HG03565 (cell line): ENCODE data around the gene PRR14.
A peak's percentile ranks its signal among the peaks of the same experiment; 100 is the strongest.
"Not testable (repeated sequence)": the region's sequence is repeated elsewhere in the genome, so short reads cannot be mapped to it uniquely, and the experiment has no call there.

Source experiments
- ATAC-seq: cut with Tn5 transposase; IDR thresholded peaks from one replicate; pipeline ENCODE4 v1.9.1; 2021; ENCODE audit warnings: mild to moderate bottlenecking, moderate library complexity; ENCODE audit not compliant: unreplicated experiment

PRR14 gene

GRCh38 chr16:30628628-30629540, 21.9 kb upstream of the PRR14 start:
- ATAC-seq: no peak

GRCh38 chr16:30632454-30632853, 18.3 kb upstream of the PRR14 start:
- not testable (repeated sequence) for ATAC-seq

- no peak for ATAC-seq
Measured at GRCh38 chr16:30633526-30633925, 17.2 kb upstream of the PRR14 start.

GRCh38 chr16:30636599-30636998, 14.2 kb upstream of the PRR14 start:
- ATAC-seq: no peak

- ATAC-seq: not testable (repeated sequence)
Measured at GRCh38 chr16:30637139-30637538, 13.6 kb upstream of the PRR14 start.

GRCh38 chr16:30637944-30638343, 12.8 kb upstream of the PRR14 start:
- no peak for ATAC-seq

- no peak for ATAC-seq
Measured at GRCh38 chr16:30641378-30641982, 9.3 kb upstream of the PRR14 start.

GRCh38 chr16:30644334-30644830, 6.4 kb upstream of the PRR14 start:
- ATAC-seq: no peak

- ATAC-seq: no peak
Measured at GRCh38 chr16:30645727-30646126, 5.0 kb upstream of the PRR14 start.

GRCh38 chr16:30647274-30647571, 3.5 kb upstream of the PRR14 start:
- no peak for ATAC-seq

GRCh38 chr16:30649725-30650368, 913 bp upstream of the PRR14 start:
- no peak for ATAC-seq

GRCh38 chr16:30651124-30652004, 604 bp downstream of the PRR14 start:
- peak; percentile 35 for ATAC-seq

GRCh38 chr16:30652005-30652296, 1.2 kb downstream of the PRR14 start:
- ATAC-seq: no peak

- no peak for ATAC-seq
Measured at GRCh38 chr16:30652718-30653117, 2.0 kb downstream of the PRR14 start.

- ATAC-seq: no peak
Measured at GRCh38 chr16:30654856-30655255, 4.1 kb downstream of the PRR14 start.

GRCh38 chr16:30655815-30656347, 5.1 kb downstream of the PRR14 start:
- ATAC-seq: no peak

- no peak for ATAC-seq
Measured at GRCh38 chr16:30656388-30656787, 5.6 kb downstream of the PRR14 start.

- no peak for ATAC-seq
Measured at GRCh38 chr16:30656974-30657865, 6.5 kb downstream of the PRR14 start.

- ATAC-seq: peak; percentile 65
Measured at GRCh38 chr16:30657866-30658730, 7.3 kb downstream of the PRR14 start, which contains the start of gene FBRS. FBRS (plus strand) TSS chr16:30658431; CDS start chr16:30659519, 1,088 bp downstream.
